MG63 (cell line): Measurements from ENCODE around the gene GPR32. TPM values are rescaled to one million over a fixed set of nuclear protein-coding genes. Genes with fewer than 3 reads are reported as not detected.

Experiments used
- DNase-seq: peaks from one replicate; pipeline ENCODE4 v3.0.0-alpha.2; 2020
- H3K27me3 ChIP-seq: fragments of 250-450 bp; sonication (Bioruptor Pico); 2 replicates; pipeline ENCODE4 v1.5.1; 2020; ENCODE audit warnings: mild to moderate bottlenecking, moderate library complexity
- H3K36me3 ChIP-seq: fragments of 250-450 bp; sonication (Bioruptor Pico); 2 replicates; pipeline ENCODE4 v1.5.1; 2020; ENCODE audit warnings: mild to moderate bottlenecking, moderate library complexity
- H3K4me3 ChIP-seq: fragments of 250-450 bp; sonication (Bioruptor Pico); 2 replicates; pipeline ENCODE4 v1.5.1; 2020; ENCODE audit warnings: mild to moderate bottlenecking, moderate library complexity
- H3K9me3 ChIP-seq: fragments of 250-450 bp; sonication (Bioruptor Pico); 2 replicates; pipeline ENCODE4 v1.5.1; 2020; ENCODE audit warnings: mild to moderate bottlenecking, moderate library complexity
- total RNA-seq: library from RNA; depleted of rRNA; stranded (reverse); fragments of >200 nt; shearing (Covaris generic); gene quantifications from 2 replicates; pipeline ENCODE4 v1.2.3, GENCODE V29; 2014; ENCODE audit warnings: low replicate concordance

GPR32 gene
- total RNA-seq, 1 experiment from 2014 or later, result not detected

DNA sequence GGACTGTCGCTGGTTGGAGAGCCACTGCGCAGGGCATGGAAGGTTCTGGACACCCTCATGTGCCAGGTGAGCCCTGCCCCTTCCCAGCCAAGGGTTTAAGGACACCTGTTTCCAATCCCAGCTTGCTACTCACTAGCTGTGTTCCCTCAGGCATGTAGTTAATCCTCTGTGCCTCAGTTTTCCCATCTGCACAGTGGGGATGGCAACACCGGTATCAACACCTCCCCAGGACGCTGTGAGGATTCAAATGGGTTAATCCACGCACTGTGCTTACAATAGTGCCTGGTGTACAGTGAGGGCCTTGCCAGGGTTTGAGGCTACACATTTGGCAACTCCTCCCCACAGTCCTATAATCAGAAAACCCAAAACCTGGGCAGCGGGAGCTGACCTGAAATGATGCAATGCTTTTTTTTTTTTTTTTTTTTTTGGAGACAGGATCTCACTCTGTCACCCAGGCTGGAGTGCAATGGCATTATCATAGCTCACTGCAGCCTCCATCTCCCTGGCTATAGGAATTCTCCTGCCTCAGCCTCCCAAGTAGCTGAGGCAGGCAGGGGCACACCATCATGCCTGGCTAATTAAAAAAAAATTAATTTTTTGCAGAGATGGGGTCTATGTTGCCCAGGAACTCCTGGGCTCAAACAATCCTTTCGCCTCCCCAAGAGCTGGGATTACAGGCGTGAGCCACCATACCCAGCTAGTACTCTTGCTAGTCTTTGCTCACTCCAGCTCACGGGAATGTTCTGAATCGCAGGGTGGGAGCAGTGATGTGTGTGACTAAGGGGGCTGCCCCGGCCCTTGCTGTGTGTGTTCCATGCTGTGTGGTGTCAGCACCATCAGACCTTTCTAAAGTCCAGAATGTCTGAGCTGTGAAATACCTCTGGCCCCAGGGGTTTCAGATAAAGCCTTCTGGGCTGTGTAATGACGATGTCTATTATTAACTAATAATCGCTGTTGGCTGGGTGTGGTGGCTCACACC is 22.3 kb downstream of the GPR32 start:
- Histone ChIP-seq H3K4me3 (no peak overlapping the region), H3K27me3 (no peaks in the 10 kb centered on the region), H3K9me3 (no peaks in the 10 kb centered on the region), H3K36me3 (peaks cover 23% of the 10 kb centered on the region)
- no peak for DNase-seq

DNA sequence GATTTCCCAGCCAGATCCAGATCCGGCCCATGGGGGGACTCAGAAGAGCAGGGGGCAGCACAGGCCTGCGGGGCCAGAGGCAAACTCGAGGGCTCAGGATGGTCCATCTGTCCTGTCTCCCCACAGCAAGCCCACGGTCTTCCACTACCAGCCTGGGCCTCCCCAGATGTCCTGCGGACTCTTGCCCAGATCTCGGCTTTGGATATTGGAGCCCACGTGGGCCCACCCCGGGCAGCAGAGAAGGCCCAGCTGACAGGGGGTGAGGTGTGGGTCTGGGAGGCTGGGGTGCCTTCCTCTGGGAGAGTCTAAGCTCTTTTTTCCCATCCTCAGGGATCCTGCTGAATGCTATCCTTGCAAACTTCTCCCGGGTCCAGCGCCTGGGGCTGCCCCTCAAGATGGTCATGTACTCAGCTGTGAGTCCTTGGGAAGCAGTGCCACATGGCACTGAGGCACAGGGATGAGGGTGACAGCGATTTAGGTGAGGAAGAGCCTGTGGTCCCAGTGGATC is 23.3 kb downstream of the GPR32 start:
- Histone ChIP-seq H3K4me3 (no peak overlapping the region), H3K27me3 (no peaks in the 10 kb centered on the region), H3K9me3 (no peaks in the 10 kb centered on the region), H3K36me3 (peaks cover 34% of the 10 kb centered on the region)
- no peak for DNase-seq

DNA sequence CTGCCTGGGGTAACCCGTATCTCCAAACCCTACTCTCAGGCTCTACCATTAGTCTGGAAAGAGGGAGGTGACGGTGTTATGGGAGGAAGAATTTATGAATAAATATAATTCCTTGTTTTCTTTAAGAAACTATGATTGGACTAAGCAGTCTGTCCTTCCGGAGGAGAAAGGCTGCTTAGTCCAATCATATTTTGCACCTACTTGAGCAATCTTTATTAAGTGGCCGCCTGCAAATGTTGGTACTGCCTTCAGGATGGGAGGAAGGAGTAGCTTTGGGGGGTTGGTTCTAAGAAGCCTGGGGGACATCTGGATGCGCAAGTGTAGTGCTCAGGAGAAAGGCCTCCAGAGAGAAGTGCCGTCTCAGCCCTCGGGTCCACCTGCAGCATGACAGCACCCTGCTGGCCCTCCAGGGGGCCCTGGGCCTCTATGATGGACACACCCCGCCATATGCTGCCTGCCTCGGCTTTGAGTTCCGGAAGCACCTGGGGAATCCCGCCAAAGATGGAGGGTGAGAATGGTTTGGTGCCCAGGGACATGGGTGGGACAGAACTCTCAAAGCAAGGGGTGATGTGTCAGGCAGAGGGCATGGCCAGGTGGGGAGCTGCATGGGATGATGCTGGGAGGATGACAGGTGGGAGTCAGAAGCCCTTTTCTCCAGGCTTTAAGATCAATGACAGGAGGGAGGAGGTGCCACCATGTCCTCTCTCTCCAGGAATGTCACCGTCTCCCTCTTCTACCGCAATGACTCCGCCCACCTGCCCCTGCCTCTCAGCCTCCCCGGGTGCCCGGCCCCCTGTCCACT is 24.0 kb downstream of the GPR32 start:
- DNase-seq, result peak; percentile 49
- Histone ChIP-seq H3K27me3 (no peaks in the 10 kb centered on the region), H3K9me3 (no peaks in the 10 kb centered on the region), H3K4me3 (no peak overlapping the region), H3K36me3 (peaks cover 40% of the 10 kb centered on the region)

DNA sequence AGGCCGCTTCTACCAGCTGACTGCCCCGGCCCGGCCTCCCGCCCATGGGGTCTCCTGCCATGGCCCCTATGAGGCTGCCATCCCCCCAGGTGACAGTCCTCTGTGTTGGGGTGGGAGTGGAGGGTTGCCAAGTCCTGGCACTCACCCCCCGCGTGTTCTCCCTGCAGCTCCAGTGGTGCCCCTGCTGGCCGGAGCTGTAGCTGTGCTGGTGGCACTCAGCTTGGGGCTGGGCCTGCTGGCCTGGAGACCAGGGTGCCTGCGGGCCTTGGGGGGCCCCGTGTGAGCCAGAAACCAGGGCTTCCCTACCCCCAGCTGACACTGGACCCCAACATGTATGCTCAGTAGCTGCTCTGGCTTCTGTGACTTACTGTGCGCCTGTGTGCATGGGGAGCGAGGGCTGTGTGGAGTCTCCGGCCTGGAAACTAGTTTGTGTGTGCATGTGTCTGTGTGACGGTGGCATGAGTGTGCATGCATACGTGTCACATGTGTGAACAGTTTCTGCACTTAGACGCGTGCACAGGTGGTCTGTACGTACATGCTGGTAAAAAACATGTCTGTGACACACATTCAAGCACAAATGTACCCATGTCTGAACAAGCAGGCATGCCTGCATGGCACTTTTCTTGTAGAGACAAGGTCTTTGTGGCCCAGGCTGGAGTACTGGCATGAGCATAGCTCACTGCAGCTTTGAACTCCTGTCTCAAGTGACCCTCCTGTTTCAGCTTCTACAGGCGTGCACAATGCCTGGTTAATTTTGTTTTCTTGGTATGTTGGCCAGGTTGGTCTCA is 24.8 kb downstream of the GPR32 start:
- Histone ChIP-seq H3K4me3 (no peak overlapping the region), H3K9me3 (no peaks in the 10 kb centered on the region), H3K36me3 (peaks cover 48% of the 10 kb centered on the region), H3K27me3 (no peaks in the 10 kb centered on the region)
- peak; percentile 71 for DNase-seq

DNA sequence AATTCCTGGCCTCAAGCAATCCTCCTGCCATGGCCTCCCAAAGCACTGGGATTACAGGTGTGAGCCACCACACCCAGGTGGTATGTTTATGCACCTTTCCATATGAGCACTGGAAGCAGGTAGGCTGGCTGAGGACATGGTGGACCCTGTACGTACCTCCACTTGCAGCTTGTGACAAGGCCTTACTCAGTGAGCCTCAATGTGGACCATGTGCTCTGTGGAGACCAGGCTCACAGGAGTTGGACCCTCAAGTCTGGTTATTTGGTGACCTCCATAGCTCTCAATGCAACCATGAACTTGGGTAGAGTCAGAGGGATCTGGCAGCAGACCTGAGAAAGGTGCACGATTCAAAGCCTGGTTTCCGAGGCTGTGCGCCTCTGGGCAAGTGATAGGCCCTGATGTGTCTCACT is 25.4 kb downstream of the GPR32 start:
- Histone ChIP-seq H3K9me3 (no peaks in the 10 kb centered on the region), H3K27me3 (no peaks in the 10 kb centered on the region), H3K36me3 (peaks cover 52% of the 10 kb centered on the region), H3K4me3 (no peak overlapping the region)
- DNase-seq, result no peak

DNA sequence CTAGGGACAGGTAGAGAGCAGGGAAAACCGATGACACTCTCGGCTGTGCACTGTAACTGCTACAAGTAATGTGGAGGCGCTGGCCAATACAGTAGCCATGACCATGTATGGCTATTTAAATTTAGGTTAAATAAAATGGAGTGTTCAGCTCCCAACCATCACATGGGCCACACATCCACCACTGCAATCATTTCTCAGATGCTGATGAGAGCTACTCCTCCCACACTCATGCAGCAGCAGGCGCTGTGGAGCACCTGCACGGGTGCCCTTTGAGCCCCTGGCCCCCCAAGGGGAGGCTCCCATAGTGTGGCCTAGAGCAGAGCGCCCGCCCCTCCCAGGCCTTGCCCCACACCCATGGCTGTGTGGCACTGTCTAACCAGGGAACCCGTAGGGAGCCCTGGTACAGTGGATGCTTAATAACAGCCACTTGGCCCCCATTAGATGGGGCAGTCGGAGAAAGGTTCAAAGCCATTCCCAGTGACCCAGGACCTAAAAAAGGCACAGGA is 25.9 kb downstream of the GPR32 start:
- no peak for DNase-seq
- Histone ChIP-seq H3K4me3 (no peak overlapping the region), H3K27me3 (no peaks in the 10 kb centered on the region), H3K36me3 (peaks cover 58% of the 10 kb centered on the region), H3K9me3 (no peaks in the 10 kb centered on the region)

DNA sequence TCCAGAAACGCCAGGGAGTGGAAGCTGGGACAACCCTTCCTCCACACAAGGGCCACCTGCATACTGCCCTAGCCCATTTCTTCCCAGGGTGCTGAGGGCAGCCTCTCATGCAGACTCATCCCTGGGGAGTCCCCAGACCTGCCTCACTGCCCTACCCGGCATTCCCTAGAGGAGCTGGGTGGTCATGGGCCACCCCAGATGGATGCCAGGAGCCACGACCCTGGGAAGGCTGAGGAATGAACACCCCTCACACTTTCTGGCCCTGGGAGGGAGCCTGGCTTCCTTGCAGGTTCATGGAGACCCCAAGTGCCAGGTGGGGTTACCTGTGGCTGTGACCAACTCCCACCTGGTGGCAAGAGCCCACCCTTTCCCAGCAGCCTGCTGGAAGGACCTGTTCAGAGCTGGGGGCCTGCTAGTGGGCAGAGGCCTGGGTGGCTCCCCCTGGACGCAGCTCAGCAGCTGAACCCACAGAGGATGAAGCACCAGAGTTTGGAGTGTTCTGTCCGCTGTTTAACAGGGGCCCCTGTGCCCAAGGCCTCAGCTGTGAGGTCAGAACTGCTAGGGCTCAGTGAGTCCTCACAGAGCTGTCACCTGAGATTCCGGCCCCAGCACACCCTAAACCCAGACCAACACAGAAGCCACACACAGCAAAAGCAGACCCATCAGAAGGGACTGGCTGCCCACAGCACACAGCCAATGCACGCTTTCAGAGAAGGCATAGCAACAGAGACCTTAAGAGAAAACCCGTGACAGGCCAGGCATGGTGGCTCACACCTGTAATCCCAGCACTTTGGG is 26.6 kb downstream of the GPR32 start:
- Histone ChIP-seq H3K9me3 (no peaks in the 10 kb centered on the region), H3K36me3 (peaks cover 64% of the 10 kb centered on the region), H3K4me3 (no peak overlapping the region), H3K27me3 (no peaks in the 10 kb centered on the region)
- DNase-seq, result no peak

DNA sequence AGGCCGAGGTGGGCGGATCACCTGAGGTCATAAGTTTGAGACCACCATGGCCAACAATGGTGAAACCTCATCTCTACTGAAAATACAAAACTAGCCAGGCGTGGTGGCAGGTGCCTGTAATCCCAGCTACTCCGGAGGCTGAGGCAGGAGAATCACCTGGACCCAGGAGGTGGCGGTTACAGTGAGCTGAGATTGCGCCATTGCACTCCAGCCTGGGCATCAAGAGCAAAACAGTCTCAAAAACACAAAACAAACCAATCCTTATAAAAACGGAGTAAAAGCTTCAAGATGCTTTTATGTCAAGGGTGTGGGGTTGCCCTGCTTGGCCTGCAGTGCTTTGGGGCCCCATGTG is 27.1 kb downstream of the GPR32 start:
- Histone ChIP-seq H3K9me3 (no peaks in the 10 kb centered on the region), H3K27me3 (no peaks in the 10 kb centered on the region), H3K36me3 (peaks cover 70% of the 10 kb centered on the region), H3K4me3 (no peak overlapping the region)
- DNase-seq, result no peak

DNA sequence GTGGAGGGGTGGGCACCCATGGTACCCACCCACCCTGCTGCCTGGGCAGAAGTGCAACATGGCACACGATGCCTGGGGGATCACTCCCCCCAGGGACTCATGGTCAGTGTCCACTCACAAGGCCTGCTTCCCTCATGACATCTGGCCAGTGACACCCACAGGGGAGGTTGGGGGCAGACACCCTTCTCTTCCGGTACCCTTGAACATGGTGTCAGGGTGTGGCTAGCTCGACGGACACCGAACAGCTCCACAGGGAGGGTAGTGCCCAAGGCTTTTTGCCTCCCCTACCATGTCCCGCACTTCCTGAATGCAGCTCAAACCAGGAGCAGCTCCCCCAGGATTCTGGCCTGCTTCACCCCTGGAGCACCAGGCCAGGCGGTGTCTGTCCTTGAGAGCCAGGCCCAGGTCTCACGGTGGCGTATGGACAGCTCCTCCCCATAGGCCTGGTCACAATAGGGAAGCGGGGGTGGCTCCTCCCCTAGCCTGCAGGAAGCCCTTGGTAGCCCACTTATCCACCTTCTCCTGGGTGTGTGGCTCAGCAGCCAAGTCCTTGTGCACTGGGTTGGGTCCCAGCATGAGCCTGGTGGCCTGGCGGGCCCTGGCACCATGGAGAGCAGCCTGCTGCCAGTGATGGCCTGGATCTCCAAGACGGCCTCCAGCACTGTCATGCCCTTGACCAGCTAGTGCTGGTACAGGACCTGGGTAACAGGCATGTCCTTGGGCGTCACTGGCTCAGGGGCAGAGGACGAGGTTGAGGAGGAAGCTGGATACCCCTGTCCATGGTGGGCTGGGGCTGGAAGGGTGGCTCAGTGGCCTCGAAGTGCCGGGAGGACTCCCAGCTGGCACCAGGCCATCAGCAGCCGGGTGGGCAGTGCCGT is 27.8 kb downstream of the GPR32 start:
- H3K27me3 ChIP-seq, result no peaks in the 10 kb centered on the region
- no peaks in the 10 kb centered on the region for H3K9me3 ChIP-seq
- peaks cover 76% of the 10 kb centered on the region for H3K36me3 ChIP-seq
- no peak overlapping the region for H3K4me3 ChIP-seq
- DNase-seq, result no peak

DNA sequence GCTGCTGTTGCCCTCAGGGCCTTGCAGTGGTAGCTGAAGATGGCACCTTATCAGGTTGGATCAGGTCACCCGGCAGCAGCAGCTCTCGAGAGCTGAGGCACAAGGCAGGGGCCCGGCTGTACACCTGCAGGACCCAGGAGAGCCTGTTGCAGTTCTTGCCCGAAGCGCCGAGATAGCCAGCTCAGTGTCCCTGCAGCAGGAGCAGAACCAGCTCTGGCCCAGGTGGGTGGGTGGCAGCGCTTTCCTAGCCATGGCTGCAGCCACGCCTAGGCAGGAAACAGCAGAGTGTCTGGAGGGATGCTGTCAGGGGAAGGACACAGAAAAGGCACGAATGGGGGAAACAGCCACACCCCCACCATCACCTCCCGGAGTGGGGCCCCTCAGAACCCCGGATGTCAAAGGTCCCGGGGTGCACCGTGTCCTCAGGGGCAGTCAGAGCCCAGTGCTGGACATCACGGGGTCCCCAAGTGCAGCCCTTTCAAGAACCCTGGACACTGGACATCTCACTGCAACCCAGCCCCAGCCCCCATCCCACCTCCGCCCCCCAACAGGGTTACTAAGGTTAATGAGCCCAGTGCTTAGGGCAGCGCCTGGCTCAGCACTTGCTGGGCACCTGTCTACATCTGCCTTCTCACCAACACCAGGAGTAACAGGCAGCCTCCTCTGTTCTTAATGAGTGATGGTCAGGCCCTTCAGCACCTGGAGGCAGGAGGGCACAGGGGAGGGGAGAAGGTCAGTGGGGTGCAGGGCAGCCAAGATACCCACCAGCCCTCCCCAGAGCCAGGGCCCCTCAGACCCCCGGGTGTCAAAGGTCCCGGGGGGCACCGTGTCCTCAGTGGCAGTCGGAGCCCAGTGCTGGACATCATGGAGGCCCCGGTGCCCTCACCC is 28.6 kb downstream of the GPR32 start:
- H3K4me3 ChIP-seq, result no peak overlapping the region
- peaks cover 85% of the 10 kb centered on the region for H3K36me3 ChIP-seq
- H3K27me3 ChIP-seq, result no peaks in the 10 kb centered on the region
- no peaks in the 10 kb centered on the region for H3K9me3 ChIP-seq
- no peak for DNase-seq

DNA sequence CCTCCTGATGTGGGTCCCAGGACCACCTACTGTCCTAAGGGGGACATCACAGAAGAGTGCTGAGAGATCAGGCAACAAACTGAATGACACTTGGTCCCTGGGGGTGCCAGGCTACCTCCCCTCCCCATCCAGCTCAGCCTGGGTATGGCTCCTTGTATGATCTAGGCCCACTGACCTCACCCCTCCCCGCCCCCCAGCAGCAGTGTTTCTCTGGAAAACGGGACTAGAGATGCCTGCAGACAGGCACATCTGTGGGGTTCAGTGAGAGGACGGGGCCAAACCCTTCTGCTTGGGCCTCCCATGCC is 29.2 kb downstream of the GPR32 start:
- Histone ChIP-seq H3K27me3 (no peaks in the 10 kb centered on the region), H3K4me3 (no peak overlapping the region), H3K9me3 (no peaks in the 10 kb centered on the region), H3K36me3 (peaks cover 85% of the 10 kb centered on the region)
- no peak for DNase-seq

DNA sequence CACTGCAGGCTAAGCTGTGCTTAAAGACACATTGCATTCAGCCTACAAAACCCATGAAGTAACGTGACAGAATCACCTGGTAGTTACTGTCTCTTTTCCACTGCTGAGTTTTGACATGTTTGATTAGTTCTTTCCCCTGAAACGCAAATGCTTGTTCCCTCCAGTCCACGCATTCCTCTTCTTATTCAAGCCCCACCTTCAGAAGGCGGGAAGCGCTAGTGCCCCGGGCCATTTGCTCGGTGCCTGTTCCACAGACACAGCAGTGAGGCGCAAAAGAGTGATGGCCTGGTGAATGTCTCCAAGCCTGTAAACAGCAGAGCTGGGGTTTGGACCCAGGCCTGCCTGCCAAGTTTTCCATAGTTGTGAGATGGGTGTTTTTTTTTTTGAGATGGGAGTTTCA is 30.8 kb downstream of the GPR32 start:
- Histone ChIP-seq H3K27me3 (no peaks in the 10 kb centered on the region), H3K36me3 (peaks cover 77% of the 10 kb centered on the region), H3K9me3 (no peaks in the 10 kb centered on the region), H3K4me3 (no peak overlapping the region)
- no peak for DNase-seq

DNA sequence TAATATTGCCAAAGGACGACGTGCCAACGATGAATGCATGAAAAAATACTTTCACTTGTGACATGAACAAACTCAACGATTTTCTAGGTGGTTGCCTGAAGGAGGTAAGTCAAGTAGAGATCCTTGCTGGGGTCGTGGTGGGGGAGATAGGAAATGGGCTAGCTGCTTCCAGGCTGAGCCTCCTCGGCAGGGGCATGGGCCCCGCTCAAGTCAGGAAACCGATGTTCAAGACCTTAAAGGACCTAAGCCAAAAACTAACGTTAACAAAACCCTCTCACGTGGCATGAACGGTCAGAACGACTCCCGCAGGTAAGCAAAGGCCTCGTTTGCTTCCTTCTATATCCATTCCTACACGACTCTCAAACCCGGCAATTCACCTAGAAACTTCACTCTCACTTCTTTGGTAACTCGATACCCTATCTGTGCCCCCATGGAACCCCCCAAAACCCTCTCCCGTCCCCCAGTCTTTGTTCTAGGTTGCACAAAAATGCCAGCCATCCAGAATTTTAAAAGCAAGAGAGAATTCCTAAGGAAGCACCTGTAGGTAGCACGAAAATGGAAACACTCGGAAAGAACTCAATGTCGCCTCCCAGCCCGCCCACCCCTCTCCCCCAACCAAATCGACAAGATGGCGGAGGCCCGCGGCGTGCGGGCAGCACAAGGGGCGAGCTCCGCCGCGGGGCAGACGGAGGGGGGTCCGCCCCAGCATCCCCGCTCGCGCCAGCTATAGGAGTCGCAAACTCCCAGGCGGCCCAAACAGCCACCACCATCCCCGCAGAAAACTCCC is 33.6 kb downstream of the GPR32 start:
- peak overlapping the region; percentile 96 for H3K4me3 ChIP-seq
- no peak for DNase-seq

More for the DNA sequence above, 33.6 kb downstream of the GPR32 start:
- peaks cover 49% of the 10 kb centered on the region for H3K36me3 ChIP-seq
- no peaks in the 10 kb centered on the region; the same call in 1 of the 2 replicates for H3K27me3 ChIP-seq
- H3K9me3 ChIP-seq, result no peaks in the 10 kb centered on the region
